ENCODE data around the gene LDLRAD1. TPM values are rescaled to one million over a fixed set of nuclear protein-coding genes. Genes with fewer than 3 reads are reported as not detected.
"Not testable (repeated sequence)": the region's sequence is repeated elsewhere in the genome, so short reads cannot be mapped to it uniquely, and the experiment has no call there.

The LDLRAD1 gene
- polyA plus RNA-seq, 1 donor (not counting 4 experiments of a cell fraction or from before 2014, with no cell fraction given) = not detected

- Histone ChIP-seq H3K27me3 (ENCODE audit: control insufficient read depth, extremely low read depth, insufficient read depth, low read length) (no peaks in the 10 kb centered on the region), H3K79me2 (ENCODE audit: control insufficient read depth, insufficient read depth, low read length) (no peaks in the 10 kb centered on the region), H2AFZ (ENCODE audit: control insufficient read depth, low read length) (no peak overlapping the region), H3K9ac (ENCODE audit: control insufficient read depth, extremely low read depth, insufficient read depth, low read length) (no peak overlapping the region), H3K9me1 (ENCODE audit: control insufficient read depth, extremely low read depth, insufficient read depth, low read length) (no peaks in the 10 kb centered on the region), H3K27ac (ENCODE audit: control insufficient read depth, insufficient read depth, low read length) (no peak overlapping the region), H3K4me2 (ENCODE audit: control insufficient read depth, extremely low read depth, insufficient read depth, low read depth, low read length) (no peak overlapping the region), H4K20me1 (ENCODE audit: control insufficient read depth, extremely low read depth, insufficient read depth, low read length) (no peaks in the 10 kb centered on the region), H3K36me3 (ENCODE audit: control insufficient read depth in 2 of 2, extremely low read depth in 1 of 2, insufficient read depth in 2 of 2, low read length in 2 of 2) (no peaks in the 10 kb centered on the region), H3K4me3 (ENCODE audit: control insufficient read depth in 2 of 3, extremely low read depth in 1 of 3, insufficient read depth in 2 of 3, low read depth in 1 of 3, low read length in 3 of 3) (no peak overlapping the region), H3K4me1 (ENCODE audit: control insufficient read depth, extremely low read depth, insufficient read depth, low read length) (peaks cover 8% of the 10 kb centered on the region), H3K9me3 (ENCODE audit: control insufficient read depth, low read depth, low read length) (no peaks in the 10 kb centered on the region)
- FAIRE-seq (no peak), DNase-seq (ENCODE audit: low read depth, low spot score) (no peak)
- dilution Hi-C loops (cut with MboI; ENCODE audit: extremely low pct_ligation_motif_present, low sequenced_read_pairs) = no loop called here
- no peak for TF ChIP-seq CTCF (optimal IDR thresholded peaks at IDR 0.05 in 1 of 3, IDR thresholded peaks at IDR 0.05 in 1 of 3, conservative IDR thresholded peaks at IDR 0.05 in 1 of 3; ENCODE audit: extremely low read depth in 1 of 3, insufficient read depth in 2 of 3, low read length in 3 of 3)
- no peak for TF ChIP-seq EZH2 (IDR thresholded peaks at IDR 0.05; ENCODE audit: low read length)
These were observed 19.8 kb downstream of the LDLRAD1 start for GRCh38 chr1:53998223-53998622.

- peaks cover 5% of the 10 kb centered on the region for H3K4me1 ChIP-seq (ENCODE audit: control insufficient read depth, extremely low read depth, insufficient read depth, low read length)
- no peaks in the 10 kb centered on the region for H4K20me1 ChIP-seq (ENCODE audit: control insufficient read depth, extremely low read depth, insufficient read depth, low read length)
- no peaks in the 10 kb centered on the region for H3K79me2 ChIP-seq (ENCODE audit: control insufficient read depth, insufficient read depth, low read length)
- no peaks in the 10 kb centered on the region for H3K36me3 ChIP-seq (ENCODE audit: control insufficient read depth in 2 of 2, extremely low read depth in 1 of 2, insufficient read depth in 2 of 2, low read length in 2 of 2)
- no peak overlapping the region for H3K4me3 ChIP-seq (ENCODE audit: control insufficient read depth in 2 of 3, extremely low read depth in 1 of 3, insufficient read depth in 2 of 3, low read depth in 1 of 3, low read length in 3 of 3)
- no peaks in the 10 kb centered on the region for H3K9me1 ChIP-seq (ENCODE audit: control insufficient read depth, extremely low read depth, insufficient read depth, low read length)
- H3K27me3 ChIP-seq (ENCODE audit: control insufficient read depth, extremely low read depth, insufficient read depth, low read length) = no peaks in the 10 kb centered on the region
- no peak overlapping the region for H3K4me2 ChIP-seq (ENCODE audit: control insufficient read depth, extremely low read depth, insufficient read depth, low read depth, low read length)
- H3K9me3 ChIP-seq (ENCODE audit: control insufficient read depth, low read depth, low read length) = no peaks in the 10 kb centered on the region
- FAIRE-seq (no peak), DNase-seq (ENCODE audit: low read depth, low spot score) (no peak)
- no peak overlapping the region for H2AFZ ChIP-seq (ENCODE audit: control insufficient read depth, low read length)
- dilution Hi-C loops (cut with MboI; ENCODE audit: extremely low pct_ligation_motif_present, low sequenced_read_pairs) = no loop called here
- H3K27ac ChIP-seq (ENCODE audit: control insufficient read depth, insufficient read depth, low read length) = no peak overlapping the region
- H3K9ac ChIP-seq (ENCODE audit: control insufficient read depth, extremely low read depth, insufficient read depth, low read length) = no peak overlapping the region
- no peak for TF ChIP-seq EZH2 (IDR thresholded peaks at IDR 0.05; ENCODE audit: low read length)
- no peak for TF ChIP-seq CTCF (optimal IDR thresholded peaks at IDR 0.05 in 1 of 3, IDR thresholded peaks at IDR 0.05 in 1 of 3, conservative IDR thresholded peaks at IDR 0.05 in 1 of 3; ENCODE audit: extremely low read depth in 1 of 3, insufficient read depth in 2 of 3, low read length in 3 of 3)
These were observed 22.3 kb downstream of the LDLRAD1 start for GRCh38 chr1:53995683-53996082.

GRCh38 chr1:53994516-53994915, 23.5 kb downstream of the LDLRAD1 start:
- H2AFZ ChIP-seq (ENCODE audit: control insufficient read depth, low read length); dilution Hi-C loops (cut with MboI; ENCODE audit: extremely low pct_ligation_motif_present, low sequenced_read_pairs); H3K36me3 ChIP-seq (ENCODE audit: control insufficient read depth in 2 of 2, extremely low read depth in 1 of 2, insufficient read depth in 2 of 2, low read length in 2 of 2); H3K27me3 ChIP-seq (ENCODE audit: control insufficient read depth, extremely low read depth, insufficient read depth, low read length); H3K9me3 ChIP-seq (ENCODE audit: control insufficient read depth, low read depth, low read length); H3K4me3 ChIP-seq (ENCODE audit: control insufficient read depth in 2 of 3, extremely low read depth in 1 of 3, insufficient read depth in 2 of 3, low read depth in 1 of 3, low read length in 3 of 3); FAIRE-seq; H3K4me2 ChIP-seq (ENCODE audit: control insufficient read depth, extremely low read depth, insufficient read depth, low read depth, low read length); H3K4me1 ChIP-seq (ENCODE audit: control insufficient read depth, extremely low read depth, insufficient read depth, low read length); H3K27ac ChIP-seq (ENCODE audit: control insufficient read depth, insufficient read depth, low read length); H3K9ac ChIP-seq (ENCODE audit: control insufficient read depth, extremely low read depth, insufficient read depth, low read length); H4K20me1 ChIP-seq (ENCODE audit: control insufficient read depth, extremely low read depth, insufficient read depth, low read length); DNase-seq (ENCODE audit: low read depth, low spot score); H3K79me2 ChIP-seq (ENCODE audit: control insufficient read depth, insufficient read depth, low read length); H3K9me1 ChIP-seq (ENCODE audit: control insufficient read depth, extremely low read depth, insufficient read depth, low read length): not testable (repeated sequence)

Data from keratinocyte (primary cell).